K562 (cell line): Measurements from ENCODE around the gene BRD3. TPM values are rescaled to one million over a fixed set of nuclear protein-coding genes. Genes with fewer than 3 reads are reported as not detected.

ENCODE experiments used
- CLOCK ChIP-seq: fragments of 250-450 bp; sonication (Bioruptor Pico); IDR thresholded peaks from 2 replicates; pipeline ENCODE4 v1.4.0; 2020; ENCODE audit warnings: mild to moderate bottlenecking, moderate library complexity, borderline replicate concordance
- E2F6 ChIP-seq, 2 experiments: IDR thresholded peaks; 2 replicates each; pipeline ENCODE4 v1.6.1; 2011; ENCODE audit warnings: borderline replicate concordance in 1 of 2, control low read depth in 1 of 2, low read depth in 1 of 2, low read length in 1 of 2, mild to moderate bottlenecking in 1 of 2, mixed read lengths in 1 of 2, moderate library complexity in 1 of 2; ENCODE audit not compliant: insufficient read depth in 1 of 2, insufficient read length in 1 of 2, poor library complexity in 1 of 2, severe bottlenecking in 1 of 2; ENCODE audit errors: extremely low read depth in 1 of 2
- GTF2A2 ChIP-seq: IDR thresholded peaks from 2 replicates; pipeline ENCODE4 v1.6.1; 2016; ENCODE audit warnings: mild to moderate bottlenecking, missing genetic modification characterization, missing compliant biosample characterization
- KAT8 ChIP-seq: fragments of 450-650 bp; IDR thresholded peaks from 2 replicates; pipeline ENCODE4 v1.6.1; 2016; ENCODE audit warnings: low read depth, mild to moderate bottlenecking
- POLR2G ChIP-seq: fragments of 200-400 bp; formaldehyde crosslinking; IDR thresholded peaks from 2 replicates; pipeline ENCODE4 v1.6.1; 2017; ENCODE audit warnings: low read depth, mild to moderate bottlenecking, antibody characterized with exemption, low read length, moderate library complexity
- POLR3A ChIP-seq: IDR thresholded peaks from 2 replicates; pipeline ENCODE4 v1.6.1; 2011; ENCODE audit warnings: borderline replicate concordance, mild to moderate bottlenecking, moderate library complexity; ENCODE audit not compliant: insufficient read length, insufficient read depth; ENCODE audit errors: extremely low read depth
- RFX5 ChIP-seq: IDR thresholded peaks from 2 replicates; pipeline ENCODE4 v1.6.1; 2011; ENCODE audit warnings: low read depth, mild to moderate bottlenecking, improper control_type of control experiment, low read length
- SAFB ChIP-seq: fragments of 200-400 bp; formaldehyde crosslinking; IDR thresholded peaks from 2 replicates; pipeline ENCODE4 v1.6.1; 2017; ENCODE audit warnings: low read depth, low read length, borderline replicate concordance
- ZNF41 ChIP-seq: fragments of 250-450 bp; sonication (Bioruptor Pico); conservative IDR thresholded peaks from 2 replicates; pipeline ENCODE4 v1.4.0; 2020; ENCODE audit warnings: mild to moderate bottlenecking
- polyA plus RNA-seq, 8 experiments: library from polyadenylated mRNA; depleted of rRNA in 4 of 8; stranded (reverse) in 5 of 8; unstranded in 3 of 8; fragments of >200 nt; fragmentation: Nextera tagmentation in 2 of 8; fragmentation: Illumina TruSeq in 1 of 8; extraction: Ambion mirVana in 2 of 8; extraction: Trizol in 1 of 8; gene quantifications; 2 replicates each; pipeline versions ENCODE4 v1.2.1 to v1.2.3, GENCODE V29; 2011 to 2014; ENCODE audit warnings: inconsistent platforms in 1 of 8, missing spikeins in 1 of 8
- total RNA-seq, 7 experiments: library from RNA; depleted of rRNA in 6 of 7; stranded (reverse); fragments of >200 nt in 6 of 7; fragmentation: Illumina TruSeq in 2 of 7; extraction: Trizol in 2 of 7; gene quantifications; 2 replicates each; pipeline versions ENCODE4 v1.2.1 to v1.2.3, GENCODE V29; 2011 to 2021; ENCODE audit warnings: low replicate concordance in 1 of 7
- TF ChIP-seq, protein P1 (sequence below), 2 experiments: fragments of 450-650 bp in 1 of 2; sonication (generic) in 1 of 2; formaldehyde crosslinking in 1 of 2; IDR thresholded peaks; 2 replicates each; pipeline versions ENCODE4 v1.7.1 to v1.9.0; 2016 to 2022; ENCODE audit warnings: inconsistent platforms in 1 of 2, mild to moderate bottlenecking in 1 of 2, missing genetic modification reagents in 1 of 2
- TF ChIP-seq, protein P2 (sequence below), 2 experiments: fragments of 250-450 bp in 1 of 2; fragments of 450-650 bp in 1 of 2; sonication (Bioruptor Pico) in 1 of 2; IDR thresholded peaks; 2 replicates each; pipeline versions ENCODE4 v1.6.1 to v1.8.0; 2016 to 2021; ENCODE audit warnings: mild to moderate bottlenecking in 2 of 2, moderate library complexity in 2 of 2, missing compliant biosample characterization in 1 of 2, missing genetic modification characterization in 1 of 2

The BRD3 gene
- total and polyA plus RNA-seq, 9 of the 15 experiments (the other 6 are each of a cell fraction or from before 2014, with no cell fraction given), result 0.82 to 37.1 (median 4.2) TPM

DNA sequence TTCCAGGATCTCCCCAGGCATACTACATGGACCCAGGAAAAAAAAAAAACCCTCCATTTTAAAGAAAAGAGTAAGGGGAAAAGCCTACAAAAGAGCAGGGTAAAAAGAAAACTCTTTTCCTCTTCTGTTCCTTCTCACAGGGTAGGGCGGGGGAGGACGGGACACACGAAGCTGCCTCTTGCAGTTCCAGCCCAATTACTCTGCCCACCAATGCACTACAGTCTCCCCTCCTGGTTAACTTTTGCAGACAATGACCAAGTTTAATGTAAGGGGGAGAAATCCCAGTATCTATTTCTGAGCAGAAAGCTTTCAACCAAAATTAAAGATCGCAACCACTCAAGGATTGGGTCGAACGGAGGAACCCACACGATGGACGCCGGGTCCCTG is 1.3 kb downstream of the BRD3 start (continued):
- TF ChIP-seq GTF2A2 (no peak), RFX5 (no peak), POLR3A (no peak), ZNF41 (CRISPR knock-in tag) (no peak), CLOCK (CRISPR knock-in tag) (no peak), E2F6 (IDR thresholded peaks at IDR 0.05; ENCODE audit: borderline replicate concordance in 1 of 2, extremely low read depth in 1 of 2, insufficient read depth in 1 of 2, insufficient read length in 1 of 2, low read depth in 1 of 2, low read length in 1 of 2, poor library complexity in 1 of 2, severe bottlenecking in 1 of 2) (no peak), SAFB (no peak), POLR2G (no peak), KAT8 (no peak)
- TF ChIP-seq, protein P1, sequence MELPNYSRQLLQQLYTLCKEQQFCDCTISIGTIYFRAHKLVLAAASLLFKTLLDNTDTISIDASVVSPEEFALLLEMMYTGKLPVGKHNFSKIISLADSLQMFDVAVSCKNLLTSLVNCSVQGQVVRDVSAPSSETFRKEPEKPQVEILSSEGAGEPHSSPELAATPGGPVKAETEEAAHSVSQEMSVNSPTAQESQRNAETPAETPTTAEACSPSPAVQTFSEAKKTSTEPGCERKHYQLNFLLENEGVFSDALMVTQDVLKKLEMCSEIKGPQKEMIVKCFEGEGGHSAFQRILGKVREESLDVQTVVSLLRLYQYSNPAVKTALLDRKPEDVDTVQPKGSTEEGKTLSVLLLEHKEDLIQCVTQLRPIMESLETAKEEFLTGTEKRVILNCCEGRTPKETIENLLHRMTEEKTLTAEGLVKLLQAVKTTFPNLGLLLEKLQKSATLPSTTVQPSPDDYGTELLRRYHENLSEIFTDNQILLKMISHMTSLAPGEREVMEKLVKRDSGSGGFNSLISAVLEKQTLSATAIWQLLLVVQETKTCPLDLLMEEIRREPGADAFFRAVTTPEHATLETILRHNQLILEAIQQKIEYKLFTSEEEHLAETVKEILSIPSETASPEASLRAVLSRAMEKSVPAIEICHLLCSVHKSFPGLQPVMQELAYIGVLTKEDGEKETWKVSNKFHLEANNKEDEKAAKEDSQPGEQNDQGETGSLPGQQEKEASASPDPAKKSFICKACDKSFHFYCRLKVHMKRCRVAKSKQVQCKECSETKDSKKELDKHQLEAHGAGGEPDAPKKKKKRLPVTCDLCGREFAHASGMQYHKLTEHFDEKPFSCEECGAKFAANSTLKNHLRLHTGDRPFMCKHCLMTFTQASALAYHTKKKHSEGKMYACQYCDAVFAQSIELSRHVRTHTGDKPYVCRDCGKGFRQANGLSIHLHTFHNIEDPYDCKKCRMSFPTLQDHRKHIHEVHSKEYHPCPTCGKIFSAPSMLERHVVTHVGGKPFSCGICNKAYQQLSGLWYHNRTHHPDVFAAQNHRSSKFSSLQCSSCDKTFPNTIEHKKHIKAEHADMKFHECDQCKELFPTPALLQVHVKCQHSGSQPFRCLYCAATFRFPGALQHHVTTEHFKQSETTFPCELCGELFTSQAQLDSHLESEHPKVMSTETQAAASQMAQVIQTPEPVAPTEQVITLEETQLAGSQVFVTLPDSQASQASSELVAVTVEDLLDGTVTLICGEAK (IDR thresholded peaks at IDR 0.05), result 0 out of 2 replicates have a peak, but pooled peaks have one; percentile 42
- TF ChIP-seq, protein P1 (CRISPR knock-in tag; IDR thresholded peaks at IDR 0.05), result no peak
- TF ChIP-seq, protein P2, sequence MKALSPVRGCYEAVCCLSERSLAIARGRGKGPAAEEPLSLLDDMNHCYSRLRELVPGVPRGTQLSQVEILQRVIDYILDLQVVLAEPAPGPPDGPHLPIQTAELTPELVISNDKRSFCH (CRISPR knock-in tag; IDR thresholded peaks at IDR 0.05), result no peak
- TF ChIP-seq, protein P2 (tag; IDR thresholded peaks at IDR 0.05), result no peak
